ENCODE results near the gene TFPI. TPM values are rescaled to one million over a fixed set of nuclear protein-coding genes. Genes with fewer than 3 reads are reported as not detected.
A peak's percentile ranks its signal among the peaks of the same experiment; 100 is the strongest.

The TFPI gene
- total and polyA plus RNA-seq, 2 donors (not counting 3 experiments of a cell fraction or from before 2014, with no cell fraction given): 177 to 286 TPM

DNA sequence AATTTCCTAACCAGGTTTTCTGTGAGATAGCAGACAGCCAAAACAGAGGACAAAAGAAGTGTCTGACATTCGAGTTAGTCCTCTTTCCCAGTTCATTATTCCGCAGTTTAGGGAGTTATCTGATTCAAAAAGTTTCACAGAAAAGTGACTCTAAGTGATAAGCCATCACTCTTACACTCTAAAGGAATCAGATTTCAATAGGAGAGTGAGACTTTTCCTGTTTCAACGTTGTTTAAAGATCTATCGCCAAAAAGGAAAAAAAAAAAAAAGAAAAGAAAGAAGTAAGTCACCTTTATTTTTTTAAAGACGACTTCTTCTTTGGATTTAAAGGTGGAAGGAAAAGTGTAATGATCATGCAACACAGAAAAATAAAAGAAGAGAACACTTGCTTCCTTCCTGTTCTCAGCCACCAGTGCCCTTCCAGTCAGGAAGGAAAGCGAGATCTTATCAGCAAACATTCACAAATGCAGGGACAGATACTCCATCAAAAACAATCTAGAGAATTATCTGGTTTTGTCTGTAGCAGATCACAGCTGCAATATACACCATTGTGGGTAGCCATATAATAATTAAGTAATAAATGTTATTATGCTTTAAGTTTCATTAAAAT lies 49.8 kb downstream of the TFPI start:
- no peaks in the 10 kb centered on the region for H3K9me3 ChIP-seq (replicated peaks; ENCODE audit: control insufficient read depth, insufficient read depth, low read length)
- H3K27me3 ChIP-seq (ENCODE audit: control insufficient read depth in 2 of 2, insufficient read depth in 2 of 2, low read length in 2 of 2): no peaks in the 10 kb centered on the region
- BruUV-seq (replicated peaks): no TSS peak
- H3K79me2 ChIP-seq (ENCODE audit: control insufficient read depth, insufficient read depth, low read length): peaks cover 6% of the 10 kb centered on the region
- peak; percentile 97 for TF ChIP-seq GATA2 (IDR thresholded peaks at IDR 0.05; ENCODE audit: insufficient read depth, insufficient read length, low read depth, low read length)
- TF ChIP-seq MYC (IDR thresholded peaks at IDR 0.05; ENCODE audit: low read depth, low read length): no peak
- no peak for TF ChIP-seq FOS (IDR thresholded peaks at IDR 0.05; ENCODE audit: borderline replicate concordance, insufficient read depth, low read length)
- TF ChIP-seq, protein P1, sequence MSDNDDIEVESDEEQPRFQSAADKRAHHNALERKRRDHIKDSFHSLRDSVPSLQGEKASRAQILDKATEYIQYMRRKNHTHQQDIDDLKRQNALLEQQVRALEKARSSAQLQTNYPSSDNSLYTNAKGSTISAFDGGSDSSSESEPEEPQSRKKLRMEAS (IDR thresholded peaks at IDR 0.05; ENCODE audit: insufficient read depth, insufficient read length): no peak
- no peak for TF ChIP-seq EZH2 (IDR thresholded peaks at IDR 0.05; ENCODE audit: borderline replicate concordance, low read depth, low read length, severe bottlenecking)
- H3K36me3 ChIP-seq (ENCODE audit: control insufficient read depth in 2 of 2, extremely low read depth in 1 of 2, insufficient read depth in 2 of 2, low read length in 2 of 2): peaks cover 0 to 2% of the 10 kb centered on the region in 2 experiments
- CTCF ChIA-PET: interaction anchor here (1.4 to 8.4 kb wide), 2 partner anchors 9 to 76 kb away, joined by 3 to 598 read pairs; no protein-coding TSS in a partner anchor
- H4K20me1 ChIP-seq (replicated peaks; ENCODE audit: control insufficient read depth, extremely low read depth, insufficient read depth, low read length): no peaks in the 10 kb centered on the region
- DNase-seq (ENCODE audit: low read depth, low spot score): peak; percentile 56
- H3K27ac ChIP-seq (ENCODE audit: insufficient read depth, low read depth, low read length): peak overlapping the region; percentile 50
- POLR2A ChIA-PET: no interaction called here
- FAIRE-seq: no peak
- peaks cover 54% of the 10 kb centered on the region for H3K4me1 ChIP-seq (ENCODE audit: control insufficient read depth, extremely low read depth, insufficient read depth, low read length)
- peak overlapping the region in 1 of 3 experiments; percentile 44 for H3K4me3 ChIP-seq (replicated peaks in 1 of 3; ENCODE audit: insufficient read depth in 1 of 3, low read depth in 1 of 3, low read length in 3 of 3)
- H2AFZ ChIP-seq (ENCODE audit: low read depth, low read length): no peak overlapping the region
- dilution Hi-C loops (cut with MboI; ENCODE audit: extremely low pct_ligation_motif_present, low sequenced_read_pairs): no loop called here
- no peaks in the 10 kb centered on the region for H3K9me1 ChIP-seq (replicated peaks; ENCODE audit: control insufficient read depth, extremely low read depth, insufficient read depth, low read length)
- H3K9ac ChIP-seq (replicated peaks; ENCODE audit: extremely low read depth, insufficient read depth, low read length): peak overlapping the region; percentile 41
- intact Hi-C loops (cut with micrococcal nuclease): no loop called here
- peak overlapping the region; percentile 89 for H3K4me2 ChIP-seq (ENCODE audit: insufficient read depth, low read length)

DNA sequence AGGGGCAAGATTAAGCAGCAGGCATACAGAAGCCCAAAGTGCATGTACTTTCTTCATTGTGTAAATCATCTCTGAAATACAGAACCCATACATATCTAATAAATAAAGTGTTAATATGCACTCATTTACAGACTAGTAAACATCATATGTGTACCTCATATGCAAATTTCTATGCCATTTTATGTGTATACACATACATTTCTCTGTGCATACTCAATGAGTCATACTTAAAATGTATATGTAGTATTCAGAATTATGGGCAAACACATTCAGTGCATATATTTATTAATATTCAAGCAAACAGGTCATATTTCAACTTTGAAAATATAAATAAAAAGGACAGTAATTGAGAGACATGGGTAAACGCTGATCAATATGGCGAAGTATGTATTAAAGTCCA lies 50.5 kb downstream of the TFPI start:
- Histone ChIP-seq H3K4me2 (ENCODE audit: insufficient read depth, low read length) (peak overlapping the region; percentile 89), H3K9ac (replicated peaks; ENCODE audit: extremely low read depth, insufficient read depth, low read length) (peak overlapping the region; percentile 41), H3K79me2 (ENCODE audit: control insufficient read depth, insufficient read depth, low read length) (peaks cover 6% of the 10 kb centered on the region), H3K4me3 (replicated peaks in 1 of 3; ENCODE audit: insufficient read depth in 1 of 3, low read depth in 1 of 3, low read length in 3 of 3) (no peak overlapping the region), H3K9me1 (replicated peaks; ENCODE audit: control insufficient read depth, extremely low read depth, insufficient read depth, low read length) (no peaks in the 10 kb centered on the region), H3K27ac (ENCODE audit: insufficient read depth, low read depth, low read length) (peak overlapping the region; percentile 50), H2AFZ (ENCODE audit: low read depth, low read length) (no peak overlapping the region), H3K36me3 (ENCODE audit: control insufficient read depth in 2 of 2, extremely low read depth in 1 of 2, insufficient read depth in 2 of 2, low read length in 2 of 2) (peaks cover 0 to 2% of the 10 kb centered on the region in 2 experiments), H4K20me1 (replicated peaks; ENCODE audit: control insufficient read depth, extremely low read depth, insufficient read depth, low read length) (no peaks in the 10 kb centered on the region), H3K4me1 (ENCODE audit: control insufficient read depth, extremely low read depth, insufficient read depth, low read length) (peaks cover 54% of the 10 kb centered on the region), H3K9me3 (replicated peaks; ENCODE audit: control insufficient read depth, insufficient read depth, low read length) (no peaks in the 10 kb centered on the region), H3K27me3 (ENCODE audit: control insufficient read depth in 2 of 2, insufficient read depth in 2 of 2, low read length in 2 of 2) (no peaks in the 10 kb centered on the region)
- no peak for TF ChIP-seq EZH2 (IDR thresholded peaks at IDR 0.05; ENCODE audit: borderline replicate concordance, low read depth, low read length, severe bottlenecking)
- no peak for TF ChIP-seq MYC (IDR thresholded peaks at IDR 0.05; ENCODE audit: low read depth, low read length)
- TF ChIP-seq, protein P1 (IDR thresholded peaks at IDR 0.05; ENCODE audit: insufficient read depth, insufficient read length): no peak
- TF ChIP-seq POLR2A (IDR thresholded peaks at IDR 0.05; ENCODE audit: low read depth, low read length): no peak
- TF ChIP-seq POLR2AphosphoS5 (IDR thresholded peaks at IDR 0.05; ENCODE audit: insufficient read depth, low read depth, low read length): no peak
- TF ChIP-seq JUN (IDR thresholded peaks at IDR 0.05; ENCODE audit: borderline replicate concordance, insufficient read depth, insufficient read length, low read depth): no peak
- TF ChIP-seq FOS (IDR thresholded peaks at IDR 0.05; ENCODE audit: borderline replicate concordance, insufficient read depth, low read length): no peak
- TF ChIP-seq CTCF (IDR thresholded peaks at IDR 0.05; ENCODE audit: extremely low read depth in 1 of 2, insufficient read depth in 1 of 2, low read depth in 1 of 2, low read length in 2 of 2): no peak
- TF ChIP-seq GATA2 (IDR thresholded peaks at IDR 0.05; ENCODE audit: insufficient read depth, insufficient read length, low read depth, low read length): no peak
- FAIRE-seq: no peak
- ChIA-PET CTCF (interaction anchor here (1.0 to 8.4 kb wide), 5 partner anchors 10 to 77 kb away, joined by 3 to 598 read pairs (median 5); no protein-coding TSS in a partner anchor), POLR2A (interaction anchor here (0.8 kb wide), 1 partner anchor 46 kb away, joined by 3 read pairs; no protein-coding TSS in a partner anchor)
- no TSS peak for BruUV-seq (replicated peaks)
- dilution Hi-C loops (cut with MboI; ENCODE audit: extremely low pct_ligation_motif_present, low sequenced_read_pairs) (no loop called here), intact Hi-C loops (cut with micrococcal nuclease) (loop anchor here (1.0 kb wide), 1 partner anchor 31 kb away; no protein-coding TSS in a partner anchor)
- DNase-seq (ENCODE audit: low read depth, low spot score): no peak
